Testis (tissue), 3 donors: ENCODE measurements around the gene HNF4A. TPM values are rescaled to one million over a fixed set of nuclear protein-coding genes. Genes with fewer than 3 reads are reported as not detected.

Experiments
- DNase-seq: peaks from one replicate; pipeline ENCODE4 v3.0.0-alpha.2; 2019
- H3K27ac ChIP-seq, 2 donors: fragments of 200-600 bp; sonication (generic); one replicate each; pipeline ENCODE4 v1.5.1; 2019
- H3K27me3 ChIP-seq: fragments of 200-600 bp; sonication (generic); one replicate; pipeline ENCODE4 v1.5.1; 2019
- H3K36me3 ChIP-seq: fragments of 200-600 bp; sonication (generic); one replicate; pipeline ENCODE4 v1.5.1; 2017; ENCODE audit warnings: low read depth; ENCODE audit errors: missing control alignments
- H3K4me1 ChIP-seq: fragments of 200-600 bp; sonication (generic); one replicate; pipeline ENCODE4 v1.5.1; 2019
- H3K4me3 ChIP-seq, 2 donors: fragments of 200-600 bp; sonication (generic); one replicate each; pipeline ENCODE4 v1.5.1; 2017 to 2019
- H3K9me3 ChIP-seq: fragments of 200-600 bp; sonication (generic); one replicate; pipeline ENCODE4 v1.5.1; 2017
- POLR2A ChIP-seq: fragments of 450-650 bp; IDR thresholded peaks from one replicate; pipeline ENCODE4 v1.6.1; 2017; ENCODE audit warnings: antibody characterized with exemption, mild to moderate bottlenecking, moderate library complexity
- WGBS, 2 donors: methylation state at CpG; one replicate each; pipeline ENCODE4 v1.1.5; 2018; 5-methylcytosine and 5-hydroxymethylcytosine counted together
- intact Hi-C: fragments of 100-400 bp; cut with DNase I; formaldehyde crosslinking; loops from one replicate; pipeline ENCODE4 v1.15.1; 2023; ENCODE audit warnings: low total_unique reads
- polyA plus RNA-seq: library from polyadenylated mRNA; stranded (reverse); fragments of 350-450 nt; fragmentation: Illumina TruSeq; extraction: RNeasy Lipid Tissue Mini Kit (QIAGEN cat#74804); gene quantifications from one replicate; pipeline ENCODE4 v1.2.3, GENCODE V29; 2014; ENCODE audit warnings: low read depth, low replicate concordance; ENCODE audit not compliant: insufficient read depth
- total RNA-seq, 2 donors: library from RNA; depleted of rRNA; stranded (reverse); fragments of >200 nt; gene quantifications; one replicate each; pipeline ENCODE4 v1.2.3, GENCODE V29; 2016
- TF ChIP-seq, protein P1 (sequence below), 3 experiments: fragments of 450-650 bp in 2 of 3; fragments of 200-600 bp in 1 of 3; sonication (generic) in 1 of 3; IDR thresholded peaks; one replicate each; pipeline ENCODE4 v1.5.1; 2016 to 2019; ENCODE audit warnings: antibody characterized with exemption in 3 of 3, mild to moderate bottlenecking in 2 of 3, moderate library complexity in 1 of 3

The HNF4A gene
- total and polyA plus RNA-seq, 3 donors from 2014 or later = 1.2 to 2.5 (median 1.4) TPM

DNA sequence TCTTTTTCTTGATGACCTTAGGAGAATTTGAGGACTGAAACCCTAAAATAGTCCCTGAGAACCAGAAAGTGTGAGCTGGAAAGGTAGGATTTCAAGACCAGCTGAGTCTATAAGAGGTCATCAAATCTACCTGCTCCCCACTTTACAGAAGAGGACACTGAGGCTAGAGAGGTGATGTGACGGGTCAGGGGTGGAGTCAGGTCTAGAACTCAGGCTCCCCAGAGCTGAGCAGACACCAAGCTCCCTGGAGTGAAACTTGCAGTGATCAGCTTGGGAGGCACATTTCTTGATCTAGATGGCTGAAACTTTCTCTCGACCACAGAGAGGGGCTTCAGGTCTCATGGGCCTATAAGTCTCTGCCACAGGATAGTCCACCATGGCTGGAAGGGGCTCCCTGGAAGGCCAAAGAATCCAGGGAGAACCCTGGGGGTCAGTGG, 55.1 kb downstream of the HNF4A start:
- TF ChIP-seq POLR2A = no peak
- TF ChIP-seq, protein P1, sequence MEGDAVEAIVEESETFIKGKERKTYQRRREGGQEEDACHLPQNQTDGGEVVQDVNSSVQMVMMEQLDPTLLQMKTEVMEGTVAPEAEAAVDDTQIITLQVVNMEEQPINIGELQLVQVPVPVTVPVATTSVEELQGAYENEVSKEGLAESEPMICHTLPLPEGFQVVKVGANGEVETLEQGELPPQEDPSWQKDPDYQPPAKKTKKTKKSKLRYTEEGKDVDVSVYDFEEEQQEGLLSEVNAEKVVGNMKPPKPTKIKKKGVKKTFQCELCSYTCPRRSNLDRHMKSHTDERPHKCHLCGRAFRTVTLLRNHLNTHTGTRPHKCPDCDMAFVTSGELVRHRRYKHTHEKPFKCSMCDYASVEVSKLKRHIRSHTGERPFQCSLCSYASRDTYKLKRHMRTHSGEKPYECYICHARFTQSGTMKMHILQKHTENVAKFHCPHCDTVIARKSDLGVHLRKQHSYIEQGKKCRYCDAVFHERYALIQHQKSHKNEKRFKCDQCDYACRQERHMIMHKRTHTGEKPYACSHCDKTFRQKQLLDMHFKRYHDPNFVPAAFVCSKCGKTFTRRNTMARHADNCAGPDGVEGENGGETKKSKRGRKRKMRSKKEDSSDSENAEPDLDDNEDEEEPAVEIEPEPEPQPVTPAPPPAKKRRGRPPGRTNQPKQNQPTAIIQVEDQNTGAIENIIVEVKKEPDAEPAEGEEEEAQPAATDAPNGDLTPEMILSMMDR (IDR thresholded peaks at IDR 0.05) = no peak
- Histone ChIP-seq H3K27me3 (no peaks in the 10 kb centered on the region), H3K4me1 (peaks cover 7% of the 10 kb centered on the region), H3K9me3 (no peaks in the 10 kb centered on the region), H3K36me3 (no peaks in the 10 kb centered on the region), H3K4me3 (no peak overlapping the region), H3K27ac (no peak overlapping the region)
- DNase-seq = no peak
- WGBS, 2 donors = 72 to 81% methylated on average over 2 of the region's 2 CpGs
- intact Hi-C loops = no loop called here

- Histone ChIP-seq H3K4me1 (peaks cover 7% of the 10 kb centered on the region), H3K27ac (no peak overlapping the region), H3K27me3 (no peaks in the 10 kb centered on the region), H3K4me3 (no peak overlapping the region), H3K9me3 (no peaks in the 10 kb centered on the region), H3K36me3 (no peaks in the 10 kb centered on the region)
- WGBS, 2 donors = 53 to 73% methylated on average over 4 to 28 of the region's 28 CpGs
- intact Hi-C loops = no loop called here
- TF ChIP-seq, protein P1 (IDR thresholded peaks at IDR 0.05) = no peak
- DNase-seq = no peak
These were observed 55.7 kb downstream of the HNF4A start for GRCh38 chr20:44411020-44411756.

GRCh38 chr20:44411757-44412401, 56.4 kb downstream of the HNF4A start:
- intact Hi-C loops = no loop called here
- TF ChIP-seq, protein P1 (IDR thresholded peaks at IDR 0.05) = no peak
- no peak for TF ChIP-seq POLR2A
- no peak for DNase-seq
- Histone ChIP-seq H3K4me3 (no peak overlapping the region), H3K36me3 (no peaks in the 10 kb centered on the region), H3K27ac (no peak overlapping the region), H3K9me3 (no peaks in the 10 kb centered on the region), H3K4me1 (peaks cover 7% of the 10 kb centered on the region), H3K27me3 (no peaks in the 10 kb centered on the region)
- 73 to 85% methylated on average over 10 of the region's 10 CpGs for WGBS, 2 donors

GRCh38 chr20:44412402-44413144, 57.1 kb downstream of the HNF4A start:
- WGBS, 2 donors = 66 to 75% methylated on average over 23 to 24 of the region's 24 CpGs
- Histone ChIP-seq H3K36me3 (no peaks in the 10 kb centered on the region), H3K27ac (no peak overlapping the region), H3K9me3 (no peaks in the 10 kb centered on the region), H3K27me3 (no peaks in the 10 kb centered on the region), H3K4me3 (no peak overlapping the region), H3K4me1 (peaks cover 9% of the 10 kb centered on the region)
- intact Hi-C loops = no loop called here
- no peak for DNase-seq
- TF ChIP-seq, protein P1 (IDR thresholded peaks at IDR 0.05) = no peak
- TF ChIP-seq POLR2A = no peak
